Panc1 (cell line): Measurements from ENCODE around the gene AKAP11. TPM values are rescaled to one million over a fixed set of nuclear protein-coding genes. Genes with fewer than 3 reads are reported as not detected.

Source experiments
- ATAC-seq: fragments of 200-7000 bp; cut with Tn5 transposase; 2 replicates; pipeline ENCODE4 v1.9.1; 2020; ENCODE audit warnings: mild to moderate bottlenecking, moderate library complexity
- BruUV-seq: library from RNA; stranded (reverse); fragments of 400-500 nt; replicated peaks from 2 replicates; lab custom pipeline; 2021; lab: Mats Ljungman, UMichigan
- CTCF ChIA-PET: fragments of 300-600 bp; sonication (Branson Sonifier 250); formaldehyde crosslinking; loops from one replicate; lab custom pipeline; 2022; ENCODE audit warnings: antibody characterized with exemption; lab: Charles Lee
- POLR2A ChIA-PET: fragments of 300-600 bp; sonication (Branson Sonifier 250); formaldehyde crosslinking; loops from one replicate; lab custom pipeline; 2022; ENCODE audit warnings: antibody characterized with exemption; lab: Charles Lee
- DNase-seq: peaks from one replicate; pipeline ENCODE4 v3.0.0-alpha.2; 2010; ENCODE audit warnings: low read depth, low spot score
- H3K27ac ChIP-seq: 2 replicates; pipeline ENCODE4 v1.5.1; 2011; ENCODE audit warnings: mild to moderate bottlenecking, low read length, inconsistent platforms
- H3K27me3 ChIP-seq: fragments of 200-500 bp; sonication (Bioruptor generic); 2 replicates; pipeline ENCODE4 v1.6.0; 2014; ENCODE audit warnings: low read length, inconsistent platforms; ENCODE audit not compliant: control insufficient read depth, insufficient read depth
- H3K36me3 ChIP-seq: fragments of 200-500 bp; sonication (Bioruptor generic); 2 replicates; pipeline ENCODE4 v1.5.1; 2014; ENCODE audit warnings: inconsistent platforms, mild to moderate bottlenecking, low read length, moderate library complexity; ENCODE audit not compliant: control insufficient read depth, insufficient read depth
- H3K4me1 ChIP-seq: 2 replicates; pipeline ENCODE4 v1.5.1; 2011; ENCODE audit warnings: inconsistent platforms, mild to moderate bottlenecking, low read length, moderate library complexity; ENCODE audit not compliant: control insufficient read depth, insufficient read depth
- H3K4me3 ChIP-seq, 2 experiments: 2 replicates each; pipeline ENCODE4 v1.5.1; 2011 to 2012; ENCODE audit warnings: low read depth in 2 of 2, low read length in 2 of 2, mild to moderate bottlenecking in 2 of 2, inconsistent platforms in 1 of 2, moderate library complexity in 1 of 2
- H3K9me3 ChIP-seq: fragments of 200-500 bp; sonication (Bioruptor generic); 2 replicates; pipeline ENCODE4 v1.5.1; 2014; ENCODE audit warnings: low read depth, mild to moderate bottlenecking, inconsistent platforms, low read length, moderate library complexity; ENCODE audit not compliant: control insufficient read depth, insufficient read depth
- CTCF ChIP-seq: fragments of 450-650 bp; IDR thresholded peaks from 2 replicates; pipeline ENCODE4 v1.5.1; 2017; ENCODE audit warnings: mild to moderate bottlenecking
- POLR2AphosphoS5 ChIP-seq: IDR thresholded peaks from 2 replicates; pipeline ENCODE4 v1.6.1; 2012; ENCODE audit warnings: mild to moderate bottlenecking, low read depth, low read length, moderate library complexity
- REST ChIP-seq, 2 experiments: IDR thresholded peaks; 2 replicates each; pipeline ENCODE4 v1.6.1; 2011 to 2012; ENCODE audit warnings: low read depth in 2 of 2, control low read depth in 1 of 2, low read length in 1 of 2, mild to moderate bottlenecking in 1 of 2, moderate library complexity in 1 of 2; ENCODE audit not compliant: insufficient read depth in 1 of 2
- SIN3A ChIP-seq: IDR thresholded peaks from 2 replicates; pipeline ENCODE4 v1.6.1; 2012; ENCODE audit warnings: low read depth, mild to moderate bottlenecking, low read length, moderate library complexity, borderline replicate concordance; ENCODE audit not compliant: insufficient read depth
- TCF7L2 ChIP-seq: IDR thresholded peaks from 2 replicates; pipeline ENCODE4 v1.6.1; 2011; ENCODE audit warnings: mild to moderate bottlenecking, low read depth, low read length, inconsistent platforms
- in situ Hi-C: cut with HindIII; loops from 2 replicates; pipeline ENCODE4 v1.10.0; 2016; ENCODE audit warnings: low sequenced_read_pairs, low pct_unique_long_range_greater_than_20kb
- intact Hi-C: fragments of 100-400 bp; cut with micrococcal nuclease; formaldehyde crosslinking; loops from one replicate; pipeline ENCODE4 v1.10.0; 2022; ENCODE audit not compliant: unreplicated experiment
- total RNA-seq: library from RNA; stranded (reverse); gene quantifications from one replicate; pipeline ENCODE4 v1.2.1, GENCODE V29; 2021; ENCODE audit not compliant: unreplicated experiment

AKAP11 gene
- total RNA-seq, 1 experiment from 2014 or later: 17.8 TPM

- H3K27me3 ChIP-seq: no peaks in the 10 kb centered on the region
- intact Hi-C loops: no loop called here
- BruUV-seq: no TSS peak
- TF ChIP-seq POLR2AphosphoS5 (no peak), REST (IDR thresholded peaks at IDR 0.05; ENCODE audit: insufficient read depth in 1 of 2, low read depth in 2 of 2, low read length in 1 of 2) (no peak), TCF7L2 (no peak), SIN3A (no peak), CTCF (no peak)
- ChIA-PET POLR2A (no interaction called here), CTCF (no interaction called here)
- ATAC-seq (no peak), DNase-seq (no peak)
- H3K4me3 ChIP-seq: no peak overlapping the region
- no peak overlapping the region for H3K27ac ChIP-seq
- H3K36me3 ChIP-seq: no peaks in the 10 kb centered on the region
- H3K4me1 ChIP-seq: no peaks in the 10 kb centered on the region; the same call in 1 of the 2 replicates
- in situ Hi-C loops: no loop called here
- peaks cover 6% of the 10 kb centered on the region; the same call in 1 of the 2 replicates for H3K9me3 ChIP-seq
Observed at GRCh38 chr13:42275506-42275905, 3.6 kb downstream of the AKAP11 start.

- intact Hi-C loops: no loop called here
Observed at GRCh38 chr13:42276683-42277082, 4.7 kb downstream of the AKAP11 start.

More at GRCh38 chr13:42276683-42277082, 4.7 kb downstream of the AKAP11 start:
- POLR2A ChIA-PET: no interaction called here
- no peaks in the 10 kb centered on the region for H3K27me3 ChIP-seq
- H3K27ac ChIP-seq: no peak overlapping the region
- in situ Hi-C loops: no loop called here
- CTCF ChIA-PET: no interaction called here
- H3K9me3 ChIP-seq: no peaks in the 10 kb centered on the region
- no peak for ATAC-seq
- TF ChIP-seq CTCF: no peak
- no peak for TF ChIP-seq SIN3A
- no peak for TF ChIP-seq TCF7L2
- TF ChIP-seq POLR2AphosphoS5: no peak
- no peak for TF ChIP-seq REST (IDR thresholded peaks at IDR 0.05; ENCODE audit: insufficient read depth in 1 of 2, low read depth in 2 of 2, low read length in 1 of 2)
- no TSS peak for BruUV-seq
- no peak overlapping the region for H3K4me3 ChIP-seq
- DNase-seq: no peak
- no peaks in the 10 kb centered on the region; the same call in 1 of the 2 replicates for H3K4me1 ChIP-seq
- no peaks in the 10 kb centered on the region for H3K36me3 ChIP-seq
